ENCODE data around the gene CCNA2.

GRCh38 chr4:121822047-121822446 is 1.6 kb downstream of the CCNA2 start:
- TF ChIP-seq CTCF (IDR thresholded peaks at IDR 0.05; ENCODE audit: low read depth, low read length) (no peak), EZH2phosphoT487 (IDR thresholded peaks at IDR 0.05; ENCODE audit: low read depth) (no peak)

All from OCI-LY3 (cell line).